ENCODE data around the gene LBX1. TPM values are rescaled to one million over a fixed set of nuclear protein-coding genes. Genes with fewer than 3 reads are reported as not detected.
"Not testable (repeated sequence)": the region's sequence is repeated elsewhere in the genome, so short reads cannot be mapped to it uniquely, and the experiment has no call there.

Gene LBX1
- total RNA-seq, 1 experiment from 2014 or later = not detected

- H3K9me3 ChIP-seq (ENCODE audit: control insufficient read depth in 1 of 2, insufficient read depth in 1 of 2, low read depth in 1 of 2, low read length in 2 of 2); H3K4me2 ChIP-seq (ENCODE audit: low read length); H3K27ac ChIP-seq (ENCODE audit: low read depth, low read length); H3K9me2 ChIP-seq (ENCODE audit: insufficient read depth); H3K4me1 ChIP-seq (ENCODE audit: control insufficient read depth in 1 of 2, insufficient read depth in 2 of 2, low read length in 2 of 2); intact Hi-C loops (cut with micrococcal nuclease); BruUV-seq (replicated peaks); H3K27me3 ChIP-seq (ENCODE audit: insufficient read depth, low read length); RAD21 ChIA-PET (ENCODE audit: low non-redundant PET in 1 of 2, low total read pairs in 2 of 2, uncharacterized antibody in 2 of 2, unreplicated experiment in 2 of 2); CTCF ChIA-PET; H3K36me3 ChIP-seq (ENCODE audit: control insufficient read depth in 1 of 2, insufficient read depth in 2 of 2, low read length in 2 of 2); POLR2A ChIA-PET; DNase-seq (ENCODE audit: low read depth, low spot score); H4K20me1 ChIP-seq (ENCODE audit: insufficient read depth); ATAC-seq; H2AFZ ChIP-seq (ENCODE audit: low read depth, low read length, poor library complexity, severe bottlenecking); H3K4me3 ChIP-seq (replicated peaks in 1 of 2; ENCODE audit: low read depth in 1 of 2, low read length in 2 of 2); H3K79me2 ChIP-seq (ENCODE audit: insufficient read depth, low read length); H3K9ac ChIP-seq (ENCODE audit: low read length): not testable (repeated sequence)
Observed at GRCh38 chr10:101198326-101198977, 30.8 kb downstream of the LBX1 start.

- H3K27ac ChIP-seq (ENCODE audit: low read depth, low read length) = no peak overlapping the region
- RAD21 ChIA-PET (ENCODE audit: low non-redundant PET in 1 of 2, low total read pairs in 2 of 2, uncharacterized antibody in 2 of 2, unreplicated experiment in 2 of 2) = no interaction called here
- peaks cover 6 to 7% of the 10 kb centered on the region in 2 experiments for H3K4me1 ChIP-seq (ENCODE audit: control insufficient read depth in 1 of 2, insufficient read depth in 2 of 2, low read length in 2 of 2)
- H3K4me3 ChIP-seq (replicated peaks in 1 of 2; ENCODE audit: low read depth in 1 of 2, low read length in 2 of 2) = no peak overlapping the region
- DNase-seq (ENCODE audit: low read depth, low spot score) (no peak), ATAC-seq (no peak)
- no peak overlapping the region for H3K4me2 ChIP-seq (ENCODE audit: low read length)
- H3K79me2 ChIP-seq (ENCODE audit: insufficient read depth, low read length) = no peaks in the 10 kb centered on the region
- POLR2A ChIA-PET = no interaction called here
- no peaks in the 10 kb centered on the region for H3K9me3 ChIP-seq (ENCODE audit: control insufficient read depth in 1 of 2, insufficient read depth in 1 of 2, low read depth in 1 of 2, low read length in 2 of 2)
- no peaks in the 10 kb centered on the region for H3K36me3 ChIP-seq (ENCODE audit: control insufficient read depth in 1 of 2, insufficient read depth in 2 of 2, low read length in 2 of 2)
- no TSS peak for BruUV-seq (replicated peaks)
- H4K20me1 ChIP-seq (ENCODE audit: insufficient read depth) = no peaks in the 10 kb centered on the region
- CTCF ChIA-PET = no interaction called here
- no peak overlapping the region for H3K9ac ChIP-seq (ENCODE audit: low read length)
- no peaks in the 10 kb centered on the region for H3K9me2 ChIP-seq (ENCODE audit: insufficient read depth)
- TF ChIP-seq FOSL1 (IDR thresholded peaks at IDR 0.05; ENCODE audit: low read depth) (no peak), EGR1 (IDR thresholded peaks at IDR 0.05; ENCODE audit: low read depth) (no peak), SIN3A (IDR thresholded peaks at IDR 0.05; ENCODE audit: low read depth) (no peak), ATF3 (IDR thresholded peaks at IDR 0.05) (no peak), EZH2phosphoT487 (IDR thresholded peaks at IDR 0.05; ENCODE audit: borderline replicate concordance) (no peak), ZNF274 (IDR thresholded peaks at IDR 0.05; ENCODE audit: low read depth, low read length) (no peak), JUND (IDR thresholded peaks at IDR 0.05) (no peak), YY1 (IDR thresholded peaks at IDR 0.05; ENCODE audit: extremely low read depth, insufficient replicate concordance, low read depth, low read length) (no peak), CEBPB (IDR thresholded peaks at IDR 0.05; ENCODE audit: low read depth) (no peak), CTCF (IDR thresholded peaks at IDR 0.05 in 2 of 3, conservative IDR thresholded peaks at IDR 0.05 in 1 of 3; ENCODE audit: borderline replicate concordance in 1 of 3, insufficient read depth in 1 of 3, low read depth in 2 of 3, low read length in 2 of 3) (no peak), ZBTB33 (IDR thresholded peaks at IDR 0.05; ENCODE audit: extremely low read depth, insufficient replicate concordance, low read length) (no peak), SP1 (IDR thresholded peaks at IDR 0.05; ENCODE audit: low read depth) (no peak)
- no peak overlapping the region for H2AFZ ChIP-seq (ENCODE audit: low read depth, low read length, poor library complexity, severe bottlenecking)
- H3K27me3 ChIP-seq (ENCODE audit: insufficient read depth, low read length) = peaks cover 15% of the 10 kb centered on the region; the same call in 1 of the 2 replicates
- intact Hi-C loops (cut with micrococcal nuclease) = no loop called here
Observed at GRCh38 chr10:101195921-101196320, 33.3 kb downstream of the LBX1 start.
